ENCODE results near the gene SENP6. TPM values are rescaled to one million over a fixed set of nuclear protein-coding genes. Genes with fewer than 3 reads are reported as not detected.

The SENP6 gene
- total and polyA plus RNA-seq, 4 donors, result 12.2 to 42.3 (median 26.8) TPM

- H3K27ac ChIP-seq (ENCODE audit: low read depth in 1 of 2, low read length in 2 of 2), result no peak overlapping the region
- TF ChIP-seq HNF4A (conservative IDR thresholded peaks at IDR 0.05), result no peak
- no peak for TF ChIP-seq ATF3 (IDR thresholded peaks at IDR 0.05)
- no peak for TF ChIP-seq FOXA1 (IDR thresholded peaks at IDR 0.05)
- TF ChIP-seq MAX (IDR thresholded peaks at IDR 0.05), result no peak
- no peak for TF ChIP-seq CTCF (IDR thresholded peaks at IDR 0.05; ENCODE audit: low read depth, low read length, missing input control)
- no peak for TF ChIP-seq REST (IDR thresholded peaks at IDR 0.05)
- TF ChIP-seq GABPA (IDR thresholded peaks at IDR 0.05 in 1 of 2, conservative IDR thresholded peaks at IDR 0.05 in 1 of 2), result no peak
- TF ChIP-seq SP1 (IDR thresholded peaks at IDR 0.05), result no peak
- TF ChIP-seq JUND (IDR thresholded peaks at IDR 0.05), result no peak
- TF ChIP-seq HNF4G (IDR thresholded peaks at IDR 0.05), result no peak
- TF ChIP-seq NR2F2 (IDR thresholded peaks at IDR 0.05), result no peak
- no peak for TF ChIP-seq FOXA2 (IDR thresholded peaks at IDR 0.05)
- DNase-seq (ENCODE audit: low spot score), result no peak
- H3K9ac ChIP-seq (ENCODE audit: low read depth in 1 of 2, low read length in 2 of 2), result no peak overlapping the region
- no peaks in the 10 kb centered on the region for H3K9me3 ChIP-seq (ENCODE audit: control insufficient read depth in 4 of 4, low read length in 3 of 4)
- WGBS, result 100% methylated on average over 1 of the region's 1 CpG
- no peaks in the 10 kb centered on the region for H3K36me3 ChIP-seq (ENCODE audit: control insufficient read depth in 4 of 4, insufficient read depth in 3 of 4, low read depth in 1 of 4, low read length in 3 of 4)
- peaks cover 0 to 3% (median 0%) of the 10 kb centered on the region in 4 donors for H3K4me1 ChIP-seq (ENCODE audit: control insufficient read depth in 4 of 4, insufficient read depth in 4 of 4, low read length in 3 of 4)
- H3K4me3 ChIP-seq (ENCODE audit: low read depth in 1 of 3, low read length in 3 of 3), result no peak overlapping the region
- H3K27me3 ChIP-seq (ENCODE audit: control insufficient read depth in 4 of 4, insufficient read depth in 4 of 4, low read length in 3 of 4), result no peaks in the 10 kb centered on the region
These were observed 159.8 kb downstream of the SENP6 start for GRCh38 chr6:75761489-75761888.

GRCh38 chr6:75762063-75762462 is 160.4 kb downstream of the SENP6 start:
- no peak overlapping the region for H3K4me3 ChIP-seq (ENCODE audit: low read depth in 1 of 3, low read length in 3 of 3)
- H3K27me3 ChIP-seq (ENCODE audit: control insufficient read depth in 4 of 4, insufficient read depth in 4 of 4, low read length in 3 of 4), result no peaks in the 10 kb centered on the region
- no peaks in the 10 kb centered on the region for H3K36me3 ChIP-seq (ENCODE audit: control insufficient read depth in 4 of 4, insufficient read depth in 3 of 4, low read depth in 1 of 4, low read length in 3 of 4)
- DNase-seq (ENCODE audit: low spot score), result no peak
- no peak overlapping the region for H3K27ac ChIP-seq (ENCODE audit: low read depth in 1 of 2, low read length in 2 of 2)
- H3K4me1 ChIP-seq (ENCODE audit: control insufficient read depth in 4 of 4, insufficient read depth in 4 of 4, low read length in 3 of 4), result peaks cover 0 to 3% (median 0%) of the 10 kb centered on the region in 4 donors
- no peaks in the 10 kb centered on the region for H3K9me3 ChIP-seq (ENCODE audit: control insufficient read depth in 4 of 4, low read length in 3 of 4)
- no peak overlapping the region for H3K9ac ChIP-seq (ENCODE audit: low read depth in 1 of 2, low read length in 2 of 2)
- 97% methylated on average over 8 of the region's 8 CpGs for WGBS
- TF ChIP-seq FOXA2 (IDR thresholded peaks at IDR 0.05) (no peak), ATF3 (IDR thresholded peaks at IDR 0.05) (no peak), HNF4G (IDR thresholded peaks at IDR 0.05) (no peak), NR2F2 (IDR thresholded peaks at IDR 0.05) (no peak), RAD21 (IDR thresholded peaks at IDR 0.05) (no peak), FOXA1 (IDR thresholded peaks at IDR 0.05) (no peak), CTCF (IDR thresholded peaks at IDR 0.05; ENCODE audit: low read depth, low read length, missing input control) (no peak), MAX (IDR thresholded peaks at IDR 0.05) (no peak), EGR1 (IDR thresholded peaks at IDR 0.05; ENCODE audit: low read depth in 2 of 2) (no peak), SP1 (IDR thresholded peaks at IDR 0.05) (no peak), ZBTB33 (IDR thresholded peaks at IDR 0.05) (no peak), TAF1 (conservative IDR thresholded peaks at IDR 0.05) (no peak), HNF4A (conservative IDR thresholded peaks at IDR 0.05) (no peak), REST (IDR thresholded peaks at IDR 0.05) (no peak), GABPA (IDR thresholded peaks at IDR 0.05 in 1 of 2, conservative IDR thresholded peaks at IDR 0.05 in 1 of 2) (no peak)

All from liver (tissue), 9 donors.